HEK293 (cell line): ENCODE data around the gene UPP1.

ENCODE experiments used
- HOXA7 ChIP-seq: sonication (generic); formaldehyde crosslinking; IDR thresholded peaks from 2 replicates; pipeline ENCODE4 v1.8.1; 2022; ENCODE audit warnings: missing genetic modification reagents, borderline replicate concordance
- SP2 ChIP-seq: fragments of 450-650 bp; formaldehyde crosslinking; IDR thresholded peaks from 2 replicates; pipeline ENCODE4 v1.5.1; 2016; ENCODE audit warnings: missing biosample characterization, missing genetic modification characterization
- YY1 ChIP-seq: fragments of 450-650 bp; formaldehyde crosslinking; IDR thresholded peaks from 2 replicates; pipeline ENCODE4 v1.5.1; 2018; ENCODE audit warnings: missing biosample characterization, missing genetic modification characterization
- ZNF10 ChIP-seq: fragments of 450-650 bp; formaldehyde crosslinking; IDR thresholded peaks from 2 replicates; pipeline ENCODE4 v1.5.1; 2017; ENCODE audit warnings: missing biosample characterization, missing genetic modification characterization
- ZNF138 ChIP-seq: fragments of 450-650 bp; formaldehyde crosslinking; IDR thresholded peaks from 2 replicates; pipeline ENCODE4 v1.5.1; 2016; ENCODE audit warnings: missing biosample characterization, missing genetic modification characterization, borderline replicate concordance
- ZNF24 ChIP-seq: fragments of 450-650 bp; formaldehyde crosslinking; IDR thresholded peaks from 2 replicates; pipeline ENCODE4 v1.5.1; 2016; ENCODE audit warnings: missing biosample characterization, missing genetic modification characterization
- ZNF404 ChIP-seq: fragments of 450-650 bp; formaldehyde crosslinking; IDR thresholded peaks from 2 replicates; pipeline ENCODE4 v1.5.1; 2017; ENCODE audit warnings: missing biosample characterization, missing genetic modification characterization
- ZNF521 ChIP-seq: fragments of 450-650 bp; formaldehyde crosslinking; IDR thresholded peaks from 2 replicates; pipeline ENCODE4 v1.5.1; 2017; ENCODE audit warnings: missing biosample characterization, mild to moderate bottlenecking, missing genetic modification characterization
- ZNF529 ChIP-seq: fragments of 450-650 bp; formaldehyde crosslinking; IDR thresholded peaks from 2 replicates; pipeline ENCODE4 v1.5.1; 2017; ENCODE audit warnings: missing genetic modification characterization, missing biosample characterization; ENCODE audit not compliant: insufficient replicate concordance
- TF ChIP-seq, protein P1 (sequence below): fragments of 450-650 bp; formaldehyde crosslinking; IDR thresholded peaks from 2 replicates; pipeline ENCODE4 v1.5.1; 2016; ENCODE audit warnings: missing biosample characterization, missing genetic modification characterization
- TF ChIP-seq, protein P2 (sequence below): fragments of 450-650 bp; formaldehyde crosslinking; IDR thresholded peaks from 2 replicates; pipeline ENCODE4 v1.5.1; 2016; ENCODE audit warnings: missing biosample characterization, missing genetic modification characterization
- TF ChIP-seq, protein P3 (sequence below): fragments of 450-650 bp; formaldehyde crosslinking; IDR thresholded peaks from 2 replicates; pipeline ENCODE4 v1.5.1; 2017; ENCODE audit warnings: missing biosample characterization, missing genetic modification characterization
- TF ChIP-seq, protein P4 (sequence below): fragments of 450-650 bp; formaldehyde crosslinking; IDR thresholded peaks from 2 replicates; pipeline ENCODE4 v1.5.1; 2016; ENCODE audit warnings: missing biosample characterization, missing genetic modification characterization
- TF ChIP-seq, protein P5 (sequence below): fragments of 450-650 bp; formaldehyde crosslinking; IDR thresholded peaks from 2 replicates; pipeline ENCODE4 v1.5.1; 2016; ENCODE audit warnings: missing biosample characterization, missing genetic modification characterization

DNA sequence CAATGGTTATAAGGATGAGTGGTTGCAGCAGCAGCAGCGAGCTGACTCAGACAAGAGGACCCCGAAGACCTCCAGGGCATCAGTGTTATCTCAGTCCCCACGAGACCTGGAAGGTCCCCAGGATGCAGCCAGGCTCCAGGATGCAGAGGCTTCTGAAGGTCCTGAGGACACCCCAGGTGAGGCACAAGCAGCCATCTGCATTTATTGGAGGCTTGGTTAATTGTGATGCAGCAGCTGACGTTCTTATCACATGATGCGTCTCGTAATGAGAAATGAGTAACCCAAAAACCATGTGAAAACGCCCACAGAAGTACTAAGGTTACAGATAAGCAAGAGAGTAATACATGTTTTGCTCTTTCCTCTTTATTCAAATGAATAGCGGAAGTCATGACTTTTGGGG is 36.3 kb upstream of the UPP1 start:
- no peak for TF ChIP-seq ZNF529 (tag by site-specific recombination)
- TF ChIP-seq, protein P1, sequence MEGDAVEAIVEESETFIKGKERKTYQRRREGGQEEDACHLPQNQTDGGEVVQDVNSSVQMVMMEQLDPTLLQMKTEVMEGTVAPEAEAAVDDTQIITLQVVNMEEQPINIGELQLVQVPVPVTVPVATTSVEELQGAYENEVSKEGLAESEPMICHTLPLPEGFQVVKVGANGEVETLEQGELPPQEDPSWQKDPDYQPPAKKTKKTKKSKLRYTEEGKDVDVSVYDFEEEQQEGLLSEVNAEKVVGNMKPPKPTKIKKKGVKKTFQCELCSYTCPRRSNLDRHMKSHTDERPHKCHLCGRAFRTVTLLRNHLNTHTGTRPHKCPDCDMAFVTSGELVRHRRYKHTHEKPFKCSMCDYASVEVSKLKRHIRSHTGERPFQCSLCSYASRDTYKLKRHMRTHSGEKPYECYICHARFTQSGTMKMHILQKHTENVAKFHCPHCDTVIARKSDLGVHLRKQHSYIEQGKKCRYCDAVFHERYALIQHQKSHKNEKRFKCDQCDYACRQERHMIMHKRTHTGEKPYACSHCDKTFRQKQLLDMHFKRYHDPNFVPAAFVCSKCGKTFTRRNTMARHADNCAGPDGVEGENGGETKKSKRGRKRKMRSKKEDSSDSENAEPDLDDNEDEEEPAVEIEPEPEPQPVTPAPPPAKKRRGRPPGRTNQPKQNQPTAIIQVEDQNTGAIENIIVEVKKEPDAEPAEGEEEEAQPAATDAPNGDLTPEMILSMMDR (tag by site-specific recombination), result no peak
- no peak for TF ChIP-seq SP2 (tag by site-specific recombination)
- no peak for TF ChIP-seq ZNF10 (tag by site-specific recombination)
- TF ChIP-seq, protein P2, sequence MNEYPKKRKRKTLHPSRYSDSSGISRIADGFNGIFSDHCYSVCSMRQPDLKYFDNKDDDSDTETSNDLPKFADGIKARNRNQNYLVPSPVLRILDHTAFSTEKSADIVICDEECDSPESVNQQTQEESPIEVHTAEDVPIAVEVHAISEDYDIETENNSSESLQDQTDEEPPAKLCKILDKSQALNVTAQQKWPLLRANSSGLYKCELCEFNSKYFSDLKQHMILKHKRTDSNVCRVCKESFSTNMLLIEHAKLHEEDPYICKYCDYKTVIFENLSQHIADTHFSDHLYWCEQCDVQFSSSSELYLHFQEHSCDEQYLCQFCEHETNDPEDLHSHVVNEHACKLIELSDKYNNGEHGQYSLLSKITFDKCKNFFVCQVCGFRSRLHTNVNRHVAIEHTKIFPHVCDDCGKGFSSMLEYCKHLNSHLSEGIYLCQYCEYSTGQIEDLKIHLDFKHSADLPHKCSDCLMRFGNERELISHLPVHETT (tag by site-specific recombination), result no peak
- TF ChIP-seq YY1 (tag by site-specific recombination), result no peak
- TF ChIP-seq ZNF138, result no peak
- TF ChIP-seq, protein P3, sequence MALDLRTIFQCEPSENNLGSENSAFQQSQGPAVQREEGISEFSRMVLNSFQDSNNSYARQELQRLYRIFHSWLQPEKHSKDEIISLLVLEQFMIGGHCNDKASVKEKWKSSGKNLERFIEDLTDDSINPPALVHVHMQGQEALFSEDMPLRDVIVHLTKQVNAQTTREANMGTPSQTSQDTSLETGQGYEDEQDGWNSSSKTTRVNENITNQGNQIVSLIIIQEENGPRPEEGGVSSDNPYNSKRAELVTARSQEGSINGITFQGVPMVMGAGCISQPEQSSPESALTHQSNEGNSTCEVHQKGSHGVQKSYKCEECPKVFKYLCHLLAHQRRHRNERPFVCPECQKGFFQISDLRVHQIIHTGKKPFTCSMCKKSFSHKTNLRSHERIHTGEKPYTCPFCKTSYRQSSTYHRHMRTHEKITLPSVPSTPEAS (tag by site-specific recombination), result no peak
- TF ChIP-seq ZNF404 (tag by site-specific recombination), result no peak
- TF ChIP-seq ZNF521 (tag by site-specific recombination), result no peak
- TF ChIP-seq ZNF24 (tag by site-specific recombination), result no peak
- TF ChIP-seq, protein P4, sequence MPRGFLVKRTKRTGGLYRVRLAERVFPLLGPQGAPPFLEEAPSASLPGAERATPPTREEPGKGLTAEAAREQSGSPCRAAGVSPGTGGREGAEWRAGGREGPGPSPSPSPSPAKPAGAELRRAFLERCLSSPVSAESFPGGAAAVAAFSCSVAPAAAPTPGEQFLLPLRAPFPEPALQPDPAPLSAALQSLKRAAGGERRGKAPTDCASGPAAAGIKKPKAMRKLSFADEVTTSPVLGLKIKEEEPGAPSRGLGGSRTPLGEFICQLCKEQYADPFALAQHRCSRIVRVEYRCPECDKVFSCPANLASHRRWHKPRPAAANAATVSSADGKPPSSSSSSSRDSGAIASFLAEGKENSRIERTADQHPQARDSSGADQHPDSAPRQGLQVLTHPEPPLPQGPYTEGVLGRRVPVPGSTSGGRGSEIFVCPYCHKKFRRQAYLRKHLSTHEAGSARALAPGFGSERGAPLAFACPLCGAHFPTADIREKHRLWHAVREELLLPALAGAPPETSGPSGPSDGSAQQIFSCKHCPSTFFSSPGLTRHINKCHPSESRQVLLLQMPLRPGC (tag by site-specific recombination), result no peak
- no peak for TF ChIP-seq HOXA7 (CRISPR knock-in tag)
- TF ChIP-seq, protein P5, sequence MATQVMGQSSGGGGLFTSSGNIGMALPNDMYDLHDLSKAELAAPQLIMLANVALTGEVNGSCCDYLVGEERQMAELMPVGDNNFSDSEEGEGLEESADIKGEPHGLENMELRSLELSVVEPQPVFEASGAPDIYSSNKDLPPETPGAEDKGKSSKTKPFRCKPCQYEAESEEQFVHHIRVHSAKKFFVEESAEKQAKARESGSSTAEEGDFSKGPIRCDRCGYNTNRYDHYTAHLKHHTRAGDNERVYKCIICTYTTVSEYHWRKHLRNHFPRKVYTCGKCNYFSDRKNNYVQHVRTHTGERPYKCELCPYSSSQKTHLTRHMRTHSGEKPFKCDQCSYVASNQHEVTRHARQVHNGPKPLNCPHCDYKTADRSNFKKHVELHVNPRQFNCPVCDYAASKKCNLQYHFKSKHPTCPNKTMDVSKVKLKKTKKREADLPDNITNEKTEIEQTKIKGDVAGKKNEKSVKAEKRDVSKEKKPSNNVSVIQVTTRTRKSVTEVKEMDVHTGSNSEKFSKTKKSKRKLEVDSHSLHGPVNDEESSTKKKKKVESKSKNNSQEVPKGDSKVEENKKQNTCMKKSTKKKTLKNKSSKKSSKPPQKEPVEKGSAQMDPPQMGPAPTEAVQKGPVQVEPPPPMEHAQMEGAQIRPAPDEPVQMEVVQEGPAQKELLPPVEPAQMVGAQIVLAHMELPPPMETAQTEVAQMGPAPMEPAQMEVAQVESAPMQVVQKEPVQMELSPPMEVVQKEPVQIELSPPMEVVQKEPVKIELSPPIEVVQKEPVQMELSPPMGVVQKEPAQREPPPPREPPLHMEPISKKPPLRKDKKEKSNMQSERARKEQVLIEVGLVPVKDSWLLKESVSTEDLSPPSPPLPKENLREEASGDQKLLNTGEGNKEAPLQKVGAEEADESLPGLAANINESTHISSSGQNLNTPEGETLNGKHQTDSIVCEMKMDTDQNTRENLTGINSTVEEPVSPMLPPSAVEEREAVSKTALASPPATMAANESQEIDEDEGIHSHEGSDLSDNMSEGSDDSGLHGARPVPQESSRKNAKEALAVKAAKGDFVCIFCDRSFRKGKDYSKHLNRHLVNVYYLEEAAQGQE, result no peak
